A673 (cell line): ENCODE measurements around the gene TRIM49. TPM values are rescaled to one million over a fixed set of nuclear protein-coding genes. Genes with fewer than 3 reads are reported as not detected.

Experiments used
- total RNA-seq: library from RNA; stranded (reverse); gene quantifications from 2 replicates; pipeline ENCODE4 v1.2.3, GENCODE V29; 2021

Gene TRIM49
- total RNA-seq, 1 experiment from 2014 or later = not detected

Other genes with a start within 250 kb of the TRIM49 start
- not detected in 2 replicates for gene TRIM77, start 98.3 kb downstream of the TRIM49 start, total RNA-seq
- not detected in 2 replicates for gene TRIM64B, start 69.9 kb upstream of the TRIM49 start, total RNA-seq
- gene TRIM49D1, start 113.7 kb upstream of the TRIM49 start, total RNA-seq = not detected in 2 replicates
- gene TRIM49D2, start 115.5 kb upstream of the TRIM49 start, total RNA-seq = not detected in 2 replicates
- not detected in 2 replicates for gene TRIM64, start 157.5 kb upstream of the TRIM49 start, total RNA-seq
- not detected in 2 replicates for gene TRIM49C, start 222.5 kb upstream of the TRIM49 start, total RNA-seq